Left ventricle myocardium superior (tissue), 1 donor: ENCODE results near the gene PLCL1. TPM values are rescaled to one million over a fixed set of nuclear protein-coding genes. Genes with fewer than 3 reads are reported as not detected.
"Not testable (repeated sequence)": the region's sequence is repeated elsewhere in the genome, so short reads cannot be mapped to it uniquely, and the experiment has no call there.

Experiments
- ATAC-seq: fragments of 200-7000 bp; cut with Tn5 transposase; one replicate; pipeline ENCODE4 v1.9.1; 2020; ENCODE audit warnings: mild to moderate bottlenecking, moderate library complexity
- DNase-seq: peaks from one replicate; pipeline ENCODE4 v3.0.0-alpha.2; 2020
- intact Hi-C: fragments of 100-400 bp; cut with micrococcal nuclease; formaldehyde crosslinking; loops from one replicate; pipeline ENCODE4 v1.11.0; 2022
- total RNA-seq: library from RNA; stranded (reverse); fragmentation: NEBNext Ultra II Directional; extraction: Animal tissue kit (Norgen Biotek cat#: 25700); gene quantifications from one replicate; pipeline ENCODE4 v1.2.1, GENCODE V29; 2021
- donor health status: DM: no; HTN: yes; CAD: no; lungs with severe emphysema.

PLCL1 gene
- total RNA-seq, 1 donor from 2014 or later = 100 TPM

DNA sequence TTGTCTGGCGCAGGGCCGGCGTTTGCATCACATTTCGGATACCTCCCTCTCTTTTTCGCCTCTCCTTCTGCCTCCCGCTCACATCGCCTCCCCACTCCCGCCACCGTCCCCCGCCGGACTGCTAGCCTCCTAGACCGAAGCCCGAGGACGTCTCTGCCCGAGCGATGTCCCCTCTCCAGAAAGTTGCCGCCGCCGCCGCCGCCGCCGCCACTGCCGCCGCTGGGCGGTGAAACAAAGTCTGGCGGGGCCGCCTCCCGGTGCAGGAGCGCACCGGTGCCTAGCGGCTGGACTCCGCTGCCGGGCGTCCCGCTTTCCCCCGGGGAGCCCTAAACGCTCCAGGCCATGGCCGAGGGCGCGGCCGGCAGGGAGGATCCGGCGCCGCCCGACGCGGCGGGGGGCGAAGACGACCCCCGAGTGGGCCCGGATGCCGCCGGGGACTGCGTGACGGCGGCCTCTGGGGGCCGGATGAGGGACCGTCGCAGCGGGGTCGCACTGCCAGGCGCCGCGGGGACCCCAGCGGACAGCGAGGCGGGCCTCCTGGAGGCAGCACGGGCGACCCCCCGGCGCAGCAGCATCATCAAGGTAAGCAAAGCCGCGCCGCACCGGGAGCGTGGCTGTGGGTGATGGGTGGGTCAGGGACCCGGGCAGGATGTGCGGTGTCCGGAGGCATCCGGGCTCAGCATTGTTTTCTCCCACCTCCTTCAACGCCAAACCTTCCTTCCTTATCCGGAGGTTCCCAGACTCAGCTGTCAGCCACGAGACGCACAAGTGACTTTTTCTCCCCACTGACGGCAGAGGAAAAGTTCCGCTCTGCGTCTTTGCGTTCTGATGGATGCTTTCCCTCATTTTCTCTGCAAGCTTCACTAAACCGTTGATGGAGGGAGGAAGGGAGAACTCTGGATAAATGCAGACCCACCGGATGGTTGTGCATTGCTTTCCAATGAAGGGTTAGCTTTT lies 643 bp downstream of the PLCL1 start:
- intact Hi-C loops = loop anchor here (5.0 kb wide), 1 partner anchor 492 kb away; no protein-coding TSS in a partner anchor
- peak; percentile 22 for ATAC-seq
- peak; percentile 54 for DNase-seq

- DNase-seq = no peak
- ATAC-seq = no peak
- intact Hi-C loops = no loop called here
Observed at GRCh38 chr2:197805715-197806633, 1.6 kb downstream of the PLCL1 start.

GRCh38 chr2:197809064-197809463 lies 4.7 kb downstream of the PLCL1 start:
- intact Hi-C loops = no loop called here
- peak; percentile 25 for ATAC-seq

GRCh38 chr2:197810016-197810415 lies 5.6 kb downstream of the PLCL1 start:
- DNase-seq = no peak
- intact Hi-C loops = no loop called here
- no peak for ATAC-seq

More at GRCh38 chr2:197809064-197809463, 4.7 kb downstream of the PLCL1 start:
- DNase-seq = no peak

- ATAC-seq (no peak), DNase-seq (no peak)
- intact Hi-C loops = no loop called here
Observed at GRCh38 chr2:197810491-197810890, 6.1 kb downstream of the PLCL1 start.

- ATAC-seq = peak; percentile 18
Observed at GRCh38 chr2:197813093-197813787, 8.8 kb downstream of the PLCL1 start.

GRCh38 chr2:197814526-197814925 lies 10.1 kb downstream of the PLCL1 start:
- intact Hi-C loops = no loop called here
- no peak for DNase-seq

More at GRCh38 chr2:197813093-197813787, 8.8 kb downstream of the PLCL1 start:
- intact Hi-C loops = no loop called here
- no peak for DNase-seq

GRCh38 chr2:197821550-197822289 lies 17.3 kb downstream of the PLCL1 start:
- intact Hi-C loops = no loop called here
- DNase-seq = no peak
- no peak for ATAC-seq

More at GRCh38 chr2:197814526-197814925, 10.1 kb downstream of the PLCL1 start:
- no peak for ATAC-seq

DNA sequence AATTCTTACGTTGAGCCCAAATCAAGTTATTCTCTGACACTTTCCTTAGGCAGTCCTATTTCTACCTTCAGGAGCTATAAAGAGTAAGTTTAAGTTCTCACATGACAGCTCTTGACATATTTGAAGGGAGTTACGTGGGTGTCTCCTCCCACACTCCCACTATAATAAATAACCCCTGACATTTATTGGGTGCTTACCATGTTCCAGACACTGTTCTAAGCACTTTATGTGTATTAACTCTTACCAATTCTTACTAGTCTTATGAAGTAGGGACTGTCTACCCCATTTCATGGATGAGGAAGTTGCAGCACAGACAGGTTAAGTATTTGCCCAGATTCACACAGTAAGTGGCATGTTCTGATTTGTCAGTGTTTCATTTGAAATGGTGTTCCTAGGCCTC lies 17.9 kb downstream of the PLCL1 start:
- intact Hi-C loops = no loop called here
- no peak for DNase-seq
- ATAC-seq = peak; percentile 32

DNA sequence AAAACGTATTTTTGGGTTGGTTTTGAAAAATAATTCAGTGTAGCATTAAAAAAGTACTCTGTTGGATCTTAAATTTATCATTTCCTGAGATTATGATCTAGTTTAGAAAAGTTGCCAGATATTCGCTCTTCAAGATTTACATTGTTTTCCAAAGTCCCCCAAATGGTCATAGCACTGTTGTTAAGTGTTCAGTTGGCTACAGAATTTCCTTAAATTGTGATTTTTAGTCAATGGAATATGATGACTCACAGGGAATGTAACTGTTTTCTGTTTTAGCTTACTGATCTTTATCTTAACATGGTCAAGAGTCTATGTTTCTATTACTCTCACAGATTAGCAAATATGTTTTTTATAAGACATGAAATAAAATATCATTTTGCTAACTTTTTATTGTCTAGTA lies 23.2 kb downstream of the PLCL1 start:
- intact Hi-C loops = no loop called here
- no peak for DNase-seq
- no peak for ATAC-seq

DNA sequence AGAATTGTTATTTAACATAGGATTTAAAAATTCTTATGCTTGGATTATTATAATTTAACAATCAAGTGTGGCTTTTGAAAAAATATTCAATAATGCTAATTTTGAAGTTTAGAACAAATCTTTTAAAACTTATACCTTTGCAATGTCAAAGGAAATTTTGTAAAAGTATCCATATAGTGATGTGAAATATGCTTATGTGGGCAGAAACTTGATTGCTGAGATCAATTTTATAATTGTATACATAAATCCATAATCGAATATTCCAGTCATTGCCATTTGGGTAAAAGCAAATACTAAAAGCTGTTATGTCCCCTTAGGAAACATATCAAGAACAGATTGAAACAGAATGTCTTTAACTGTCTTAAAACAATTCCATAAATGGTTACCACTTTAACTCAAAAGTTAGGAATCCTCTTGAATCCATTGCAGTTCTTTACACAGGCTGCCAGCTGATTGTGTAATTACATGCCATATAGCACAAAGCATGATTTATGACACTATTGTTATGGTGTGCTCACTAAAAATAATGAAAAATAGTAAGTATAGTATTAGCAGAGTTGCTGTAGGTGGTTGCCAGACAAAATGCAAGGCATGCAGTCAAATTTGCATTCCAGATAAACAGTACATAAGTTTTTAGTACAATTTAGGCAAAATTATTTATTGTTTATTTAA lies 24.2 kb downstream of the PLCL1 start:
- intact Hi-C loops = no loop called here
- ATAC-seq = no peak

DNA sequence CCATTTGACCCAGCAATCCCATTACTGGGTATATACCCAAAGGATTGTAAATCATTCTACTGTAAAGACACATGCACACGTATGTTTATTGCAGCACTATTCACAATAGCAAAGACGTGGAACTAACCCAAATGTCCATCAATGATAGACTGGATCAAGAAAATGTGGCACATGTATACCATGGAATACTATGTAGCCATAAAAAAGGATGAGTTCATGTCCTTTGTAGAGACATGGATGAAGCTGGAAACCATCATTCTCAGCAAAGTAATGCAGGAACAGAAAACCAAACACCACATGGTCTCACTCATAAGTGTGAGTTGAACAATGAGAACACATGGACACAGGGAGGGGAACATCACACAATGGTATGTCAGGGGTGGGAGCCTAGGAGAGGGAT lies 30.4 kb downstream of the PLCL1 start:
- intact Hi-C loops, ATAC-seq, DNase-seq: not testable (repeated sequence)

More for the DNA sequence above, 24.2 kb downstream of the PLCL1 start:
- DNase-seq = no peak

DNA sequence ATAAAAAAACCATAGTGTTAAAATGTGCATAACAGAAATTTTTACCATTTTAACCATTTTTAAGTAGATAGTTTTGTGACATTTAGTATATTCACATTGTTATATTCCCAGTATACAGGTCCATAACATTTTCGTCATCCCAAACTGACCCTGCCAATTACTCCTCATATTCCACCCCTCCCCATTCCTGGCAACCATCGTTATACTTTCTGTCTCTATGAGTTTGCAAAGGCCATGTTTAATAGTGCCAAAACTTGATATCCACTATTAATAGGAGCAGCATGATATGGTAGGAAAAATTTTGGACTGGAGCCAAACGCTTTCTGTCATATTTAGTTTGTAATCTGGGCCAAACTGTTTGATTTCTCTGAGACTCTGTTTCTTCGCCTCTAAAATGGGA lies 30.9 kb downstream of the PLCL1 start:
- intact Hi-C loops = no loop called here
- ATAC-seq = peak; percentile 76
- no peak for DNase-seq

DNA sequence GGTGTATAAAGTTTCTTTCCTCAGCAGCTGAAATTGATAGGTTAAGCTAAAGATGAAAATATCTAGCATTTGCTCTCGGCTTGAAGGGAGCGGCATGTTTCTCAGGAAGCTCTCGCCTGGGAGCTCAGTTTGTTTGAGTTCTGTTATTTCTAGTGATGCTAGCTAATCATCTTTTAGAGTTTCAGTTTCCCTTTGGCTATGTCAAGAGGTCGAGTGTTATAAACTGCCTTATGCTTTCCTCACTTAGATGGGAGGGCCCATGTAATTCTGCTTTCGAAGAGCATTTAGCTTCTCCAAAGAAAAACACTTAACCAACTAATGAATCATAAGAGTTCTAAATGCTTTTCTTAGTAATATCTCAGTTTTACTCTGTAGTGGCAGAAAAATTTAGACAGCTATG lies 33.6 kb downstream of the PLCL1 start:
- DNase-seq = no peak
- intact Hi-C loops = no loop called here
- ATAC-seq = peak; percentile 83

GRCh38 chr2:197838579-197838978 lies 34.2 kb downstream of the PLCL1 start:
- DNase-seq (no peak), ATAC-seq (peak; percentile 57)
- intact Hi-C loops = no loop called here

- intact Hi-C loops = no loop called here
- no peak for ATAC-seq
- DNase-seq = no peak
Observed at GRCh38 chr2:197839327-197839726, 34.9 kb downstream of the PLCL1 start.

DNA sequence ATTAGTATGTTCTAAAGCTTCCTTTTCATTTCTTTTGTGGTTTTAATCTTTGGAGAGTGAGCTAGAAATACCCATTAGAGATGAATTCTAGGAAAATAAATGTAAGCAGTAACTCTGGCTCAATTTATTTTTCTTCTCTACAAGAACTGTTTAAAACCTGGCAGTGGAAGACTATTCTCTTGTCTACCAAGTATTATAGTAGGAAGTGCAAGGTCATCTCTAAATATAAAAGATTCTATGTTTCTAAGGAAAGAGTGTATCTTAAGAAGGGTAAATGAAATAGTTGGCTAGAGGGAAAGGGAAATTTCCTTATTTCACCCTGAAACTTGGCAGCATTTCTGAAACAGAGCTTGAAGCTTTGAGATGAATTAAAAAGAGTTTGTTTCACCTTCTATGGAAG lies 35.5 kb downstream of the PLCL1 start:
- intact Hi-C loops = no loop called here
- no peak for DNase-seq
- no peak for ATAC-seq

GRCh38 chr2:197846128-197846527 lies 41.7 kb downstream of the PLCL1 start:
- DNase-seq = no peak
- intact Hi-C loops = no loop called here
- ATAC-seq = no peak
